ACHN (cell line): Measurements from ENCODE around the gene RPAP2.
"Not testable (repeated sequence)": the region's sequence is repeated elsewhere in the genome, so short reads cannot be mapped to it uniquely, and the experiment has no call there.

Experiments used
- DNase-seq: peaks from one replicate; pipeline ENCODE4 v3.0.0-alpha.2; 2015
- in situ Hi-C: cut with HindIII; loops from 2 replicates; pipeline ENCODE4 v1.10.0; 2017; ENCODE audit warnings: low sequenced_read_pairs, low pct_ligation_motif_present, low pct_unique_long_range_greater_than_20kb

The RPAP2 gene

DNA sequence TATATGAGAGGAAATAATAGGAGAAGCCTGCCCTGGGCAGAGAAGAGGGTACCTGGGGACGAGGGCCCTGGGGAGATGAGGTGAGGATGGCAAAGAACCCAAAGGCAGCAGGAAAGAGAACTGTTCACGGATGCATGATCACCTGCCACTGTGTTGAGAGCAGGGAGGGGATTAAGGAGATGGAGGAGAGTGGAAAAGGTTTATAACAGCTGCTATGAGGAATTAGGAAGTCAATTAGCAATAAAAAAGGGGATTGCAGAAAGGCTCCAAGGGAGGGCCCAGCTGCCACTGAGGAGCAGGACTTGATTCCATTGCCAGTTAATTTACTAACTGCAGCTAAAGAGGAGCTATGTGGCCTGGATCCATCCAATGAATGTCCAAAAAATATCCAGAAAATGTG is 126.8 kb downstream of the RPAP2 start:
- DNase-seq, result no peak
- in situ Hi-C loops, result no loop called here

GRCh38 chr1:92430030-92430429 is 131.2 kb downstream of the RPAP2 start:
- no peak for DNase-seq
- in situ Hi-C loops, result no loop called here

- in situ Hi-C loops, DNase-seq: not testable (repeated sequence)
Measured at GRCh38 chr1:92434572-92434971, 135.7 kb downstream of the RPAP2 start.

DNA sequence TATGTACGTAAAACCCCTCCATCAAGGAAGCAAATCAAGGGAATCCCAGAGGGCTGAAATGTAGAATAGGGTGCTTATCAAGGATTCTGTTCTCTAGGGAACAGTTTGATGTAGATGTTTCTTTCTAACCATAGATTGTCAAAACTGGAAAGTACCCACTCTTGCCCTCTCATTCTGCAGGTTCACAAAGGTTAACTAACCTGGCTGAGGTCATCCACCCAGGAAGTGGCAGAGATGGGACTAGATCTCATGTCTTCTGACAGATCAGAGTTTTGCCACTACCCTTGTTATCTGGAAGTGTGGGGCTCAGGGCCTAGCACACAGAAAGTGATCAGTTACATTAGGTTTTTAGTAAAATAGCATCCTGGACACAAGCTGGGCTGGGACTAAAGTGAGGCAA is 140.4 kb downstream of the RPAP2 start:
- in situ Hi-C loops, result no loop called here
- DNase-seq, result no peak

- in situ Hi-C loops, result no loop called here
- no peak for DNase-seq
Measured at GRCh38 chr1:92441316-92441696, 142.4 kb downstream of the RPAP2 start.

DNA sequence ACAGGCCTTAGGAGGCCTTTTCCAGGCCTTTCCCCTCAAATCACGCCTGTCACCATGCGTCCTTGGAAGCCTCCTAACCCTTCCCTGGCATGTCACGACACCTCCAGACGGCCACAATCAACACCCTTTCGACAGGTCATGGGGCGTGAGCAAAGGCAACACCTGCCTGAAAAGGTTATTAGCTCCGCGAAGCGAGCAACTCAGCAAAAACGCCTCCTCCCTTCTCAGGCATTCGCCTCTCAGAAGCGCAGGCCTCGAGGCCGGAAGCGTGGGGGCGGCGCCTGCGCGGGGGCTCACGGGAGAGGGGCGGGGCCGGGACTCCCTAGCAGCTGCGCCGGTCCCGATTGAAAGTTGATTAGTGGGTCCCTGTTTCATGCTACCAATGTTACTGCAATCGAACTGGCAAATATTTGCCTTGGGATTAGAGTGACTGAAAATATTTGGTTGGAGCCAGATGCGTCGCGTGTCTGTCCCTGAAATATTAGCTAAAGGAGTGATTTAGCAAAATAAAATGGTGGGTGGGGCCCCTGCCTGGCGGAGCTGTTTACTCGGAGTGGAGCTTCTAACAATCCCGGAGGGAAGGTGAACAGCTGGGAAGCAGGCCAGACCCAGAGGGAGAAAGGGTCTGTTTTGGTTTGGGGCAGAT is 143.0 kb downstream of the RPAP2 start:
- in situ Hi-C loops, result no loop called here
- DNase-seq, result no peak

DNA sequence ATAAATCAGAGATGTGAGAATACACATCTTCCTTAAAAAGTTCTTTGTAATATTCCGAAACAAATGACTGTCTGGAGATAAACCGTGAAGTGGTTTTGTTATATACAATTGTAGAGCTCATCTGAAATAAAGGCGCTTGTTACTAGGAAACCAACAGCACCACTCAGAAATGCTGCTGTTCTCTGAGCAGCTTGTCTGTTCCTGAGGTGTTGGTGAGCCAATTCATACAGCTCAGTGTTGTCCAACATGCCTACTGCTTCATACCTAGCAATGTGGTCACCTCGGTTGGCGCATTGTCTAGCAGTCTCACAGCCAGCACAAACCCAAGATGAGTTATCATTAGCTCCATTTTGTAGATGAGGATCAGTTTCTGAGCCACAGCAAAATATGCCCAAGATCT is 143.5 kb downstream of the RPAP2 start:
- in situ Hi-C loops, result no loop called here
- no peak for DNase-seq

DNA sequence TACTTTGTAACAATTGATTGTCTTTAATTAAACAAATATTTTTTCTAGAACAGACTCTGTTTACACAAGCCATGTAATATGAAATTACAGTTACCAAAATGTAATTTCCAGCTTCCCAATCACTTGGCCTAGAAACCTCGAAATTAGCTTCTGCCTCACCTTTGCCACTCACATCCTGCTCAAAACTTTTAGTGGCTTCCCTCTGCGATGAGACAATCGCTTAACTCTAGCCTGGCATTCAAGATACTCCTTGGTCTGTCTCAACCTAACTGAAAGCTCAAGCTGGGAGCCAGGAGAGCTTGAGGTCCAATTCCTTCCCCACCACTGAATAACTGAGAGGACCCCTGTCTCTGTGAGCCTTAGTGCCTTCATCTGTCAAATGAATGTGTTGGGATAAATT is 145.0 kb downstream of the RPAP2 start:
- in situ Hi-C loops, result no loop called here
- no peak for DNase-seq

GRCh38 chr1:92444351-92444750 is 145.5 kb downstream of the RPAP2 start:
- peak; percentile 5 for DNase-seq

DNA sequence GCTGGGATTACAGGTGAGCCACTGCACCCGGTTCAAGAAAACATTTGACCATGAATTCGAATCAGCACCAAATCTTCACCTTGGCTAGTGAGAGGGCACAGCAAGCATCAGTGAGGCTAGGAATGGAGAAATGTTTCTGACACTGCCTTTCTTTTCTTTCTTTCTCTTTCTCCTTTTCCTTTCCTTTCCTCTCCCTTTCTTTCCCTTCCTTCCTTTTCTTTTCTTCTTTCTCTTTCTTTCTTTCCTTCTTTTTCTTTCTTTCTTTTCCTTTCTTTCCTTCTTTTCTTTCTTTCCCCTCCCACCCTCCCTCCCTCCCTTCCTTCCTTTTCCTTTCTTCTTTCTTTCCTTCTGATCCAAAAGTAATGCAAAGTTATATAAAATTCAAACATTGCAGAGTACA is 147.0 kb downstream of the RPAP2 start:
- in situ Hi-C loops, result no loop called here
- DNase-seq, result no peak

More at GRCh38 chr1:92444351-92444750, 145.5 kb downstream of the RPAP2 start:
- in situ Hi-C loops, result no loop called here

- DNase-seq, result no peak
- in situ Hi-C loops, result no loop called here
Measured at GRCh38 chr1:92446546-92446945, 147.7 kb downstream of the RPAP2 start.

- in situ Hi-C loops, result no loop called here
- no peak for DNase-seq
Measured at GRCh38 chr1:92447033-92447681, 148.3 kb downstream of the RPAP2 start.

- in situ Hi-C loops, result no loop called here
- no peak for DNase-seq
Measured at GRCh38 chr1:92447976-92448375, 149.1 kb downstream of the RPAP2 start.
